Stimulated activated CD4-positive, alpha-beta T cell treated with anti-CD3 and anti-CD28 coated beads, TNF-alpha, amount 100 ng/mL, for 1 hour (primary cell): ENCODE results near the gene THSD4.

Source experiments
- DNase-seq, 3 donors: peaks; one replicate each; pipeline ENCODE4 v3.0.0-alpha.2; 2020; ENCODE audit warnings: low read depth in 3 of 3, low spot score in 1 of 3

Gene THSD4

DNA sequence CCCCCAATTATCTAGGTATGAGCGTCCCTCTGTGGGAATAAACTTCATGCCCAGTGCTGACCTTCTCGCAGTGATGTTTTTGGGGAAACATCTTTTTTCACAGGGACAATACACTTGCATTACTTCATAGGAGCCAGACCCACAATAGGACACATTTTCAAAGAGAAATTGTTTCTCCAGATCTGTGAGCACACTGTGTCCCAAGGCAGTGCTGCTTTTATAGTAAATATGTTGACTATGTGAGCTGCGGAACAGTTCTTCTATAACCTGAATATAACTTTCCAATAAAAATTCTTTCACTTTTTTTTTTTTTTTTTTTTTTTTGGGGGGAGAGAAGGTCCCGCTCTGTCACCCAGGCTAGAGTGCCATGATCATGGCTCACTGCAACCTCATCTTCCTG, 17.4 kb upstream of the THSD4 start:
- no peak for DNase-seq

DNA sequence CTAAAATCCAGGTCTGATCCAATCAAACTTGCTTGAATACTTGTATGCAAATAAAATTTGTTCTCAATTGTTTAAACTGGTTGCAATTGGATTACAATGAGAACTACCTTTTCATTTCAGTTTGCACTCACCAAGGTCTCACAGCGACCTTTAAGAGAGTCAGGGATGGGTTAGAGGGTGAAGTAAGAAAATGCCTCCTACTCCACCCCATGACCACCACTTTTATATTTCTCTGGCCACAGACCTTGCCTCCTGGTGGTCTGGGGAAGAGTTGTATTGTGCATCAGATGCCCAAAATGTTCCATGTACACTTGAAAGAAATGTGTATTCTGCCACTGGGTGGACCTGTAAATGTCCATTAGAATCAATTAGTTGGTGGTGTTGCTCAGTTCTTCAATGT, 16.4 kb upstream of the THSD4 start:
- DNase-seq: no peak

DNA sequence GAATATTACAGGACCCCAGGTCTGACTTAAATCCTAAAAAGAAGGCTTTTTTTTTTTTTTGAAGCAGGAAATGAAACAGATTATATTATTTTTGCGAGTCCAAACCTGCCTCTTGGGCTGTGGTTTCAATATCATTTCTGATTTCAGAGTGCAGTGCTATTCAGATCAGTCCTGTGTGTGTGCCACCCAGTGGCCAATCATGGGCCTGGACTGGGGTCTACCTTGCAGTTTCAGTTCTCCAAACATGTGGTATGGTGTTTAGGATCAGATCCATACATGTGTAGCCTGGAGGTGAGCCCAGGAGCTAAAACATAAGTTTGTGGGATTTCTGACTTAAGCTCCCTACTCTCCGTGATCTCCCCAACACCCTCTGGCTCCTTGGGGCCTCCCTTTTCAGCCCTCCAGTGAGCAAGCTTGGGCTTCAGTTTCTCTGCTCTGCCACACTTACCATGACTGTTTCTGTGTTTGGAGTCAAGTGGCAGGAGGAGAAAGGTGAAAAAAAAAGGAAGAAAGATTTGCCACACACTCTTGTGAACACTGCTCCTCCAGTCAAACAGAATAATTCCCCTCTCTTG, 12.1 kb upstream of the THSD4 start:
- no peak for DNase-seq

DNA sequence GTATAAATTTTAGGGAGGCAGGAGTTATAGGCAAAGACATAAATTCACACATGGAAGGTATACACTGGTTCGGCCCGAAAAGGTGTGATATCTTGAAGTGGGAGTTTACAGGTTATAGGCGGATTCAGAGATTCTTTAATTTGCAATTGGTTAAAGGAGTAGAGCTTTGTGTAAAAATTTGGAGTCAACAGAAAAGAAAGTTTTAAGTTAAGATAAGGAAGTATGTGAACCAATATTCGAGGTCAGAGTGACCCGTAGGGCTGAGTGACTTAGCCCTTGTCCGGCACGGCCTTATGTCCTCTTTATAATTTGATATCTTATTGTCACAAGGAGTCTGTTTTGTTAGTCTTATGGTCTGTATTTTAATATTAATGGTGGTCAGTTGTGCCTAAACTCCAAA, 10.6 kb upstream of the THSD4 start:
- DNase-seq: no peak

DNA sequence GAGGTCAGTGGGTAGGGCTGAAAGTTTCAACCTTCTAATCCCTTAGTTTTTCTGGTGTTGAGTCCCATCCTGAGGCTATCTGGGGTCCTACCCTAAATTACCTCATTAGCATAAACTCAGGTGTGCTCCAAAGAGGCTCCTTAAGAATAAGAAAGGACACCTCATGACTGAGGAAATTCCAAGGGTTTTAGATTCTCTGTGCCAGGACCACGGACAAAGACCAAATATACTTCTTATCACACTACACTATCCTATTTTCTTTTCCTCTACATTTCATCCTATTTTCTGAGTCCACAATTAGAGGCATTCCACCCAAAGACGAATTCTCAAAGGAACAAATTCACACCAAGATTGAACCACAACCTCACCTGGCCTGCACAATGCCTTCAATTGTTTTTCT, 9.8 kb upstream of the THSD4 start:
- no peak for DNase-seq

DNA sequence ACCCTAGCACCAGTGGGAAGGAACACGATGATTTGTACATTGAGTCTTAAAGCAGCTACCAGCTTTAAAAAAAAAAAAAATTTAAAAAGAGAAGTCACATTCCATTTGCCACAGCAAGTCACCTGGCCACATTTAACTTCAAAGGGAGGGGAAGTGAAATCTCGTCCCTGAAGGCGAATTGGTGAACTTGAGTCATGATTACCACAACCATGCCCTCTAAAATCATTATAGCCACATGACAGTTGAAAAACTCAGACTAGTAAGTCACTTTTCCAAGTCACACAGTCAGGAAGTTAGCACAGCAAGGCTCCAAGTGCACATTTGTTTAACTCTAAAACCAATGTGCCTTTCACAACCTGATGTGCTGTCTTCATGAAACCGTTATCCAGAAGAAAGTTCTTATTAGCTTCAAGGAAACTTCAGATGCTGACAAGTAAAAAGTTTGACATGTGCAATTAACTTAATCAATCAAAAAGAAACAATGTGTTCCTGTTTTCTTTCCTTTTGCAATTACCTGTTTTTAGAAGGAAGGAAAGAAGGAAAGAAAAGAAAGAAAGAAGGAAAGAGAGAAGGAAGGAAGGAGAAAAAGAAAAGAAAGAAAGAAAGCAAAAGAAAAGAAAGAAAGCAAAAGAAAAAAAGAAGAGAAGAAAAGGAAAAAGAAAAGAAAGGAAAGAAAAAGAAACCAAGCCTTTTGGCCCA, 8.3 kb upstream of the THSD4 start:
- no peak for DNase-seq

DNA sequence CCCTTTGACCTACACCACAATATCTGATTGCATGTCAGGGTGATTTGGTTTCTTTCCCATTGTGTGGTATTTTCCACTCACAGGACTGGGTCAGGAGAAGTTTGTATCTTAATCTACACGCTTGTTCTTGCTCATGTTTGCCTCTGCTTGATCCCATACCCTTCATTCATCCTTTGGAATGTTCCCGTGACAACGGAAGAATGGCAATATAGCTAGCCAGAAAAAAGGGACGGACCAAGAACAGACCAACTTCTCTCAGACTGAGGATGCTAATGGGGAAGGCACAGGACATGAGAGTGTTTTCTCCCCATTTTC, 7.8 kb upstream of the THSD4 start:
- no peak for DNase-seq

DNA sequence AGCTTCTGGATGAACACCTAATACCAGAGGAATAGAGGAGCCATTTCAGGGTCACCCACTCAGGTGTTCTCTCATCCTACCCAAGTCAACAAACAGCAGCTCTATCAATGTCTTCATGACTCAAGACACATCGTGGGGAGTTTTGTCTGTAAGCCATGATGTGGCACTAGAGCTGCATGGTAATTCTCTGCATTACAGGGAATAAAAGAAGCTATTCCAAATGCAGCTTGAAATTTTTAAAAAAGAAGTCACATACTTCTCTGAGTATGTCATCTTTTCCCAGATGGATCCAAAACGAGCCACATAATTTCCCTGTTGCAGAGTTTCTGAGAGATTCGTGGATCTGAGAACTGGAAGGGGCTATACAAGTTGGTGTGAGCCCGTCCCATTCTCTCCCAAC, 6.1 kb upstream of the THSD4 start:
- DNase-seq: no peak

DNA sequence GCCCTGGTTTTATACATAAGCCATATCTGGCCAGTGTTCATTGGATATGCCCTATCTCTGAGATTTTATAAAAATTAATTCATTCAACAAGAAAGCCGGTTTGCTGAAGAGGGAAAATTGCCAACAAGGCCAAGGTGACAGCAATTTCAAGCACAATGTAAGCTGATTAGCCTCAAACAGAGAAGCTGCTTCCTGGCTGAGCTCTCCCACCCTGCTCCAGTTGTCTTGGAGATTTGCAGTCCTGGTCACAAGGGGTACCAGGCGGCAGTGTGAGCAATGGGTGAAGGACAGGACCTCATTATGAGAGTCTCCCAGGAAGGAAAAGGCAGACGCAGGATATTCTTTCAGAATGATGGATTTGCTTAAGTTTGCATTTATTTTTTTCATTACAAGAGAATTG, 5.4 kb upstream of the THSD4 start:
- DNase-seq: no peak

DNA sequence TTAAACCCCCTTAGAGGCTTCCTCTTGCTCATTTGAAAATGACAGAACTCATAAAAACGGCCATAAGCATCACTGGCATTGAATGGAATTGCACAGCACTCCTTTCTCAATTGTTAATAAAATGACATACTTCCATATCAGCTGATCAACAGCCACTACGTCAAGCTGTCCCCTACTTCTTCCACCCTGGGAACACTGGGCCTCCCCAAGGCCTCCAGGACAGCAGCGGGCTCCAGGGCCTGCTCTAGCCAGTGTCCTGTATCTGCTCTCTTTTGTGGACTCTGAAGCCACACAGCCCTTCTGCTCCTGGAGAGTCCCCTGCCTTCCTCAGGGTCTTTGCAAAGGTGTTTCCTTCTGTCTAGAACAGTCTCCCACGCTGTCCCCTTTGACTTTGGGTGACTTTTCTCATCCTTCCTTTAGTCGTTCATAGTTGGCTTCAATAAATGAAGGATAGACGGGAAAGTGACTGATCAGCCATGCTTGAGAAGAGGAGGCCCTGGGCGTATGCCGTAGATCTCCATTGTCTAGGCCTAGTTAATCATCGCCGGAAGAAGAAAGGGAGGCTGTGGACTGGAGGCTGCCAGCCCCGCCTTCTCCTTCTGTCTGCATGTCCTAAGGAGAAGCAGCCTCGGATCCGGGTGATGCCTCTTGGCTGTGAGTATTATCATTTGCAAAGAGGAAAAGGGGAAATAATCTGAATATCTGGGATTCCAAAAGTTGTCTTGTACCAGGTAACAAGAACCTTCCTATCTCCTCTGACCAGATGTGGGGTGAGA, 4.7 kb upstream of the THSD4 start:
- no peak for DNase-seq

DNA sequence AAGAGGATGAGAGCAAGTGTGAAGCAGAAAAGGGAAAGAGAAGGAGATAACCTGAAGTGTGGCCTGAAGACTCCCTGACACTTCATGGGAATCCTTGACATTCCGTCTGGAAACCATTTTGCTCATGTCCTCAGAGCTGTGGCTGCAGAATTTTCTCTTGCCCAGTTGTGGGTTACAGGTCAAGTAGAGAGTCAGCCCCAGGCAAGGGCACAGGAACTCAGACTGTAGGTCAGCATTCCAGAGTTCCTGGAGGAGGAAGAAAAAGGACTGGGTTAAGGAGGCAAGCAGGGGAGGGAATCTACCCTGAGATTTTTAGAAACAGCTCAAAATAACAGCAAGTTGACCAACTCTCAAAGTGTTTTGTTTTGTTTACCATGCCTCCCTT, 4.1 kb upstream of the THSD4 start:
- DNase-seq: no peak

DNA sequence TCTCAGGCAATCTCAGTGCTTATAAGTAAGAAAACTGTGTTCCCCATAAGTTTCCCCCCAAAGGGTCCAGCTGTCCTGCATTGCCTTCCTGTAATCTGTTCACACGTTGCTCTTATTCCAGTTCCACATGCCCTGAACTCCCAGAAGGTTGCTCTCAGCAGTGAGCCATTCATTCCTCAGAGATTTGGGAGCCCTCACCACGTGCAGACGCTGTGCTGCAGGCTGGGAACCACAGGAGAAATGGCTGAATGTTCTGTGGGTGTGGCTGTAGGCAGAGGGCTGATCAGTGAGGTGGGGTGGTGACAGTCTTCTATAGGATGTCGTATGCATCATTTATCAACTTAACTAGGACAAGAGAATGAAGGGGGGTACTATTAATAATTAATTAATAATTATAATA, 3.3 kb upstream of the THSD4 start:
- no peak for DNase-seq

DNA sequence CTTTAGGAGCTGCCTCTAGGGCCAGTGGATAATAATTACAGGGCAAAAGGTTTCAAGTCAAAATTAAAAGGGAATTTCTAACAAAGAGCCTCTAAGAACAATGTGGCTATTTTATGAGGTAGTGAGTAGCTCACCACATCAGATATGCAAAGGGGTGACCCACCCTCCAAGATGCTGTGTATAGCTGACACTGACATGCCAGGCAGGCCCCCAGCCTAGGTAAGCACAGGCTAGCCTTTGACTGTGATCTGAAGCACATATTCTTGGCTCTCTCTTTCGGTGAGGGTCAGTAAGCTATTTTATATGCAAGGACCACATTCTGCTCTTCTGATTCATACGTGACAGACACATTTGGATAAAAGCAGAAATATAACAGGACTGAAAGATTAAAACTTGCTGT, 2.8 kb upstream of the THSD4 start:
- DNase-seq: no peak

DNA sequence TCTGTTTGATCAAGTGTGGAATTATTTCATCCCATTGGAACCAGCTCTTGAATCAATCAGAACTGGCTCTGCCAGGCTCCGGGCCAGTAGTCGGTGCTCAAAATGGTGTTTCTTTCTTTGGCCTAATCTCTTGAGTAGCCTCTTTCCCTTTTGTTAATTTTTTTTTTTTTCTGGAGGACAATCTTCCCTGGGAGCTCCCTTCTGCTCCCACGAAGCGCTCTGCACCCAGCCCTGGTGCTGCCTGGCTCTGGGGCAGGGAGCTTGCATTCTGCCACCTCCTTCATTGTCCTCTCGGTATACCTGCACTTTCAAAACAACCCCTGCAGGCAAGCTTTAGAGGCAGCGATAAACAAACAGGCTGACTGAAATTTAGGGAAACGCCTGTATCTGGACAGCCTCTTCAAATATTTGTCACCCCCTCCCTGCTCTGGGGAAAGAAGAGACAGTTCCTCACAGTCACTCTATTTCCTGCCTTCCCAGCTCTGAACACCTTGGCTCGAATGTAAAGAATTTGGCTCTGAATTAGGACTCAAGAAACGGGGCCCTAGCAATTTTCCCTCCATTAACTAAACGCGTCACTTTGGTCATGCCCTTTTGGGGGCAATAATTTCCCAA, 1.1 kb upstream of the THSD4 start:
- no peak for DNase-seq

DNA sequence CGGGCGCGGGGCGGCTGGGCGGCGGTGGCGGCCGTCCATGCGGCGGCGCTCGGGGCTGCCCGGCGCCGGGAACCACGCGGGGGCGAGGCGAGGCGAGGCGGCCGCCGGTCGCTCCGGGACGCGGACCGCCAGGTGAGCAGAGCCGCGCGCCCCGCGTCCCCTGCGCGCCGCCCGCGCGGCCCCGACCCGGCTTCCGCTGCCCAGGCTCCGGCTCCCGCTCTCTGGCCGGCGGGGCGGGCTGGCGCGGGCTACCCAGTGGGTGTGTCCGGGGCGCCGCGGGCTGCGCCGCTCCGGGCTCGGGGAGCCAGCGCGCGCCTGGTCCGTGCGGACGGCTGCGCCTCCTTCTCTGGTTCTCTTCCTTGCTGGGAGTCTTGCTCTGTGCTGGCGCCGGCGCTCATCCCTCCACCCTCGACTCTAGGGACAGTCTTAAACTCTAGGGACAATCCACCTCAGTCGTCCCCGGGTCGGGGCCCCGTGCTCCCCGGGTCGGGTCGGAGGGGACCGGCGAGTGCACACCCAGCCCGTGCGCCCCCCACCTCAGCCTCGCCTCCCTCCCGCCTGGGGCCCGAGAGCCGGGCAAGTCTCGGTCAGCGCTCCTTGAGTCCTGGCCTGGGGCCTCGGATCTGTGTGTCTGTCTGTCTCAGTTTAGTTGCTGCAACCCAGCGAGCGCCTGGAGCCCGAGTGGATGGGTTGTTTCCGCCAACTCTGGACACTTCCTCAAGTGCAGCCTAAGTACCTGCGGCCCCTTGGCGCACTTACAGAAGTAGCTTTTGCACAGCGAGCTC, 488 bp downstream of the THSD4 start:
- DNase-seq: no peak

DNA sequence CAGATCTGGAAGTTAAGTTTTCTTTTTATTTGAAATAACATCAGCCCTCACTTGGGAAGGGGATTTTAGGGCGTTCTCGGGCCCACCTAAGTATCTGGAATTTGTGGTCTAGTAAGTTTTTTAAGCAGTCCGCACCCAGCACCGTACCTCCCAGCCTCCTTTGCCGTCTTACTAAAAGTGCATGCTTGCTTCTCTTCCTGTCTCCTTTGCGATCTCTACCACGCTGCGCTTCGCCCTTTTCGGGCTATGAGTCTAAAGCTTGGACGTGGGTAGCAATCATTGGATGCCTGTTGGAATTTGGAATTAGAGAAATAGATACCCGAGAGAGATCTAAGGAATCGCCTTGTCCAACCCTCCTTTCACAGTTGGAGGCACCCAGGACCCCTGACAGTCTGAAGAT, 1.1 kb downstream of the THSD4 start:
- no peak for DNase-seq

DNA sequence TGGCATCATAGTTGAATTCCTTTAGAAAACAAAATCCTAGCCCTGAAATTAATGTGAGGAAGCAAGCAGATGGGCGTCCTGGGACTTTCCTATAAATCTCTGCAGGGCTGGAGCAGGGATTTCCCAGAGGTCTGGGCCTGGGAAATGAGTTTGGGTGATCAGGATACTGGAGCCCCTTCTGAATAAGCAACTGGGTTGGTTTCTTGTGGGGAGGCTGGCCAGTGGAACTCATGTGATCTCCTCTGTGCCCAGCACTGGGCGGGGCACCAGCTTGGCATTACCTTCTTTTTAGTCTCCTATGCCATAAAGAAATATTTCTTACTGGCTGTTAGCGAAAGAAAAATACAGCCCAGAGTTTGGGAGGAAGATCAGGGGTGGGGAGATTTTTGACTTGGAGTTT, 1.7 kb downstream of the THSD4 start:
- no peak for DNase-seq

DNA sequence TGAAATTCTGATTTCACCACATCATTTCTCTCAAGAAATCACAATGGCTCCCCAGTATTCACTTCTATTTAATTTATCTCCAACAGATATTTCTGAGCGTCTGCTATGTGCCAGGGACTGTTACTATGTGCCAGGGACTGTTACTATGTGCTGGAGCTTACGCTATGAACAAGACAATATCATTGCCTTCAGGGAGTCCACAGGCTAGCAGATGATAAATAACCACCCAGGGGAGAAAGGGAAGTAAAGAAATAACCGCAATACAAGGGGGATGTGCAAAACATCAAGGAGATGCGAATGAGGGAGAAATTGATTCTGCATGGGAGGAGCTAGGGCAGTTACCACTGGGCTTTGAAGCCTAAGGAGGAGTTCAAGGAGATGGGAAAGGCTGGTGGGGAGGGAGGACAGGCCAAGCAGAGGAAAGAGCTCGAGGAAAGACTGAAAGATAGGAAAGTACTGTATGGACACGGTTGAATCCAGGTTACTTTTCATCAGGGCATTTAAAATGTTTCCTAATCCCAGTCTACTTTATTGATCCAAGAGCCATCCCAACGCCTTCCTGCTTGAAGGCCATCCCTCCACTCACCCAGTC, 2.5 kb downstream of the THSD4 start:
- no peak for DNase-seq

DNA sequence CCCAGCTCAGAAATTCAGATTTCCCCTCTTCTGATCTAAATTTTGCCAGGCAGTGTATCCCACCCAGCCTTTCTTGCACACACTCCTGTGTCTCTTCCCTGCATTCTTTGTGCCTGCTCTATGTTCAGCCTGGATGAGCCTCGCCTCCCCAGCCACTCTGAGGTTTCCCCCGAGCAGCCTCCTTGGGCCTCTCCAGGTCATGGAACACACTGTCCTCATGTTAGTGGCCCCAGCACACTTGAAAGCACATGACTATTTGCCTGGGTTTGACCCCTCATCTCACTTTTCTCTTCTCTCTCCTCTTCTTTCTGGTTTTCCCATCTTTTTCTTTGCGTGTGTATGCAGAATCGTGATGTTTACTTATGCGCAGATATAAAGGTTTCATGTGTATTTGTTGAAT, 3.1 kb downstream of the THSD4 start:
- no peak for DNase-seq

DNA sequence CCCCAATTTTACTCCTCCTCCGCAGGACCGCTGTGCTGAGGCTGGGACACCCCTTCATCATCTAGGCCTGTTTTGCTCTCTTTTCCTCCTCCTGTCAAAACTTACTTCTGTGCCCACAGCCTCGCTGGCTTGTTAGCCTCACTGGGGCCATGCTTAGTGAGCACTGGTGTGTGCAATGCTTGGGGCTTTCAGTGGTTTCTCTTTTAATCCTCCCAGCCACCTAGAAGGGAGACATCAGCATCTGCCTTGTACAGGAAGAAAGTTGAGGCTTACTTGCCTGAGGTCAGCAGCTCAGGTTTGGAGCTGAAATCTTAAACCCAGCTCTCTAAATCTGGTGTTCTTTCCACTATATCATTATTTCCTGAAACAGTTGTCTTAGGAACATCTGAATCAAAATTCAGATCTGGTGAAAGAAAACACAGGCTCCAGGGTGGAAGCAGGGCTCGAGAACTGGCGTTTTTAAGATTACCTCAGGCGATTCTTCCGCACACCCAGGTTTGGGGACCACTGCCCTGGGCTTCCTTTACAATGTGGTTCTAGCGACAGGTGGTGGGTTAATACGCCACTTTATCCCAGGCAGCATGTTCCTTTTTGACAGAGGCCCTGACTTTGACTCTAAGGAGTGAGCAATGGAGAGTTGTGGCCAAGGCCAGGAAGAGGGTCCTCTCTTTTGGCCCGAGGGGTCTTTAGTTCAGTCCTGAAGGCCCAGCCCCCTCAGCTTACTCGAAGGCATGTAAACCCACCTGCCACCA, 3.8 kb downstream of the THSD4 start:
- DNase-seq: no peak
